Sigmoid colon (tissue), 4 donors: ENCODE measurements around the gene ICOS.

Experiments used
- POLR2A ChIP-seq, 2 donors: fragments of 450-650 bp; IDR thresholded peaks; one replicate each; pipeline ENCODE4 v1.6.1; 2016; ENCODE audit warnings: antibody characterized with exemption in 2 of 2, mild to moderate bottlenecking in 2 of 2, moderate library complexity in 2 of 2
- POLR2AphosphoS5 ChIP-seq, 4 donors: sonication (generic); formaldehyde crosslinking; IDR thresholded peaks; one replicate each; pipeline ENCODE4 v1.6.1; 2017; ENCODE audit warnings: antibody characterized with exemption in 4 of 4

DNA sequence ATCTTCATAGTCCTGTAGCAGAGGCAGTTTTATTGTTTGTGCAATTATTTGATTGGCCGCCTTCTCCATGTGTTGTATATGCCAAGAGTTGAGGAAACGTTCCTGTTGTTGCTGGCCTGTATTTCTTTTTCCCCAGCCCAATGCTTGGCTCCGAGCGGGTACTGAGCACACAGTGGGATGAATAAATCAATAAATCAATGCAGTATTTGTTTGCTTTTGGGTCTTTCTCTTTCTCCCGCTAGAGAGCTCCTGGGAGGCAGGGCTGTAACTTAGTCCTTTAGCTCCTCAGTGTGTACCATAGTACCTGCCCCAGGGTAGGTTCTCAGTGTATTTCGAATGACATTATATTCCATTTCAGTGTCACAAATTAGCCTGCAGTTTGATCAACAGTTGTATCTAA is 71.8 kb downstream of the ICOS start:
- TF ChIP-seq POLR2A (IDR thresholded peaks at IDR 0.05), result no peak
- no peak for TF ChIP-seq POLR2AphosphoS5 (IDR thresholded peaks at IDR 0.05)
